GM20431 (cell line): ENCODE results near the gene VEZT.
"Not testable (repeated sequence)": the region's sequence is repeated elsewhere in the genome, so short reads cannot be mapped to it uniquely, and the experiment has no call there.

Experiments used
- in situ Hi-C: fragments of 300-500 bp; cut with MseI, MboI; formaldehyde crosslinking; loops from one replicate; pipeline ENCODE4 v1.15.0; 2020; ENCODE audit warnings: low sequenced_read_pairs; ENCODE audit not compliant: unreplicated experiment

Gene VEZT

DNA sequence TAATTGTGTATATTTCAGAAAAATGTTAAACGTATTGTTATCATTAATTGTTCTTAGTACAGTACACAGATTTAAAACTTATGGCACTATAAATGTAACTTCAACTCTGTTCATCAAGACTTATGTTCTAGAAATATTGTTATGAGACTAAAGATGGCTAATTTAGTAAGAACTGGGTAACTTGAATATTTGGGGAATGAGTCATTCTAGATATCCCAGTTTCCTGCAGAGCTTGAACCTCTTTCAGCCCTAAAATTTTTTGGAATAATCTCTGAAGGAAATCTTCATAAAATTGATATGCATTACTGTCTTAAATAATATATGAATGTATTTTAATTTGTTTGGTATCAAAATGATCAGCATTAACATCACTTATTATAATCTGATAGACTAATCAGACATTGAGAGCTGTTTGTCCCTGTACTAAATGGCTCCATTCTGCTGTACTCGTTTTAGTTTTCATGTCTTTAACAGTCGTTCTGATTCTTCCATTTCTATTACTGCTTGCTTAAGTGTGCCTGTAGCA lies 87.1 kb downstream of the VEZT start:
- in situ Hi-C loops = no loop called here

DNA sequence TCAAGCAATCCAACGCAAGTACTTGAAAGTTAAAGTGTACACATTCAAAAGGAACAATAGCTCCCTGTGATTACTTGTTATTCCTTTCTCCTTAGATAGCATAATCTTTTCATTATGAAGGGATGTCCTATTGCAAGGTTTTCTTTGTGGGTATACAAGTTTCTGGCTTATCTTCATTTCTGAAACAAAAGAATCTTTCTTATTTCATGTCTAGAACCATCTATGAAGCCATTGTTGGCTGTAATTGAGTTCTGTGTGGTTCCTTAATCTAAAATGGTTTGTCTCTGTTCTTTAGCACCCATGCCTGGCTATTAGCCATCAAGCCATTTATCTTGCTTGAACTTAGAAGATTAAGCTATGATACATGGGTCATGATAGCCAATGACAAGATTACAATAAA lies 95.0 kb downstream of the VEZT start:
- in situ Hi-C loops = no loop called here

DNA sequence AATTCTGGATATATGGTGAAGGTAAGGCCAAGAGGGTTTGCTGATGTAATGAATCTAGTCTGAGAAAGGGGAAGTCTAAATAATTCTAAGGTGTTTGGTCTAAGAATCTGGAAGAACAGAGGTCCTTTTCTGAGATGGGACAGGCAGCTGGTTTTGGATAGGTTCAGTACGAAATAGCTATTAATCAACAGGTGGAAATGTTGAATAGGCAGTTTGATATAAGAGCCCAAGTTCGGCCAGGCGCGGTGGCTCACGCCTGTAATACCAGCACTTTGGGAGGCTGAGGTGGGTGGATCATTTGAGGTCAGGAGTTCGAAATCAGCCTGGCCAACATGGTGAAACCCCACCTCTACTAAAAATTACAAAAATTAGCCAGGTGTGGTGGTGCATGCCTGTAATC lies 97.1 kb downstream of the VEZT start:
- in situ Hi-C loops = not testable (repeated sequence)

DNA sequence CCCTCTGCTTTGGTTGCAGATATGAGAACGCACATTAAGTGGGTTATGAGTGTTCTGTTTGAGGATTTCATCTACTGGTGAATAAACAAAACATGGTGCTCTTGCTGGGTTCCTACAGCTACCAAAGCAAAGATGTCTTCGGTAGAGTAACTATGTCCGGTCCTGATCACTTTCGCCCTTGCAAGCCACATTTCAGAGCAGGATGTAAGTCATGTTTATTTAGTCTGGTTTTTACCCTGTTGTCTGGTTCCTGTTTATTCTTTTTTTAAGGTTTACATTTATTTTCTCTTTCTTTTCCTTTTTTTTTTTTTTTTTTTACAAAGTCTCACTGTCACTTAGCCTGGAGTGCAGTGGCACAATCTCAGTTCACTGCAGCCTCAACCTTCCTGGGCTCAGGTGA lies 99.2 kb downstream of the VEZT start:
- in situ Hi-C loops = no loop called here

DNA sequence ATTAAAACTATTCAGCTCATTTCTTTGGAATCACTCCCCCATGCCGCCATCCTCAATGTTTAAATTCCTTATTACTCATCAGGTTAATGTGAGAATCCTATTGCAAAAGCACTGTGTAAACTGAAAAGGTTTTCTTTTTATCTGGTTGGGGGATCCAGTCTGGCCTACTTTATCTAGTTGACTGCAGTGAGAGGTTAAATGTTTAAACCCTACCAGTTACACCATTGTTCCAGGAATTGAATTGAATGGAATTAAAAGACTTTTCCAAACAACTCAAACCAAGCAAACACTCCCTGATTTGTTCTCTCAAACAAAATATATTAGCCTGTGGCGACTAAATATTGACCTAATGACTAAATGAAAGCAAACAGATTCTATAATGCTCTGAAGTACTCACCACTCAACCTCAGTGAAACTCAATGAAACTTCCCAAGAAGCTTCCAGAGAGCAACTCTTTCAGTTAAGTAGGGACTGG lies 100.5 kb downstream of the VEZT start:
- in situ Hi-C loops = no loop called here

DNA sequence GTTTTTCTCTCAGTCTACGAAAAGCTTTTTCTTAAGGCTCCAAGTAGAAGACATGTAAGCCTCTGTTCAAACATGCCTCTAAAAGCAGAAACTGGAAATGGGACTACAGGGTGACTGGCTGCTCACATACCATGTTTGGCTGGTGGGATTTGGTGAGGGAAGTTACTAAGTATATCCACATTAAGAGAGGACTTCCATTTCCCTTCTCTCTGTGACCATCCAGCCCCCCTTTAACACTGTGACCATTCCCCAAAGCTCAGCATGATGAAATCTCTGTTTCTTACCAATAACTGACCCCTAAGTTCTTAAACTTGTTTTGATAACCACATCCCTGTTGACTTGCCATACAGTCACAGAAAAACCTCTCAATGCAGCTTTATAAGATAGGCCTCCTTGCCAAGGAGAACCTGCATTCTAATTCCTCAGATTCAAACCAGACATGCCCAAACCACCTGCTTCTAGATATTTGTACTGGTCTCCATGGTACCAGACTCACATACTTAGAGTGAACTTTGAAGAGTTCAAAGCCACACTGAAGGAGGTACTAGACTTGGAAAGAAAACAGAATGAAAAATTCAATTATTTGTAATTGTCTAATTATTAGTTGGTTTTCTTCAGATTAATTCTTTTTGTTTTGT lies 102.2 kb downstream of the VEZT start:
- in situ Hi-C loops = no loop called here

DNA sequence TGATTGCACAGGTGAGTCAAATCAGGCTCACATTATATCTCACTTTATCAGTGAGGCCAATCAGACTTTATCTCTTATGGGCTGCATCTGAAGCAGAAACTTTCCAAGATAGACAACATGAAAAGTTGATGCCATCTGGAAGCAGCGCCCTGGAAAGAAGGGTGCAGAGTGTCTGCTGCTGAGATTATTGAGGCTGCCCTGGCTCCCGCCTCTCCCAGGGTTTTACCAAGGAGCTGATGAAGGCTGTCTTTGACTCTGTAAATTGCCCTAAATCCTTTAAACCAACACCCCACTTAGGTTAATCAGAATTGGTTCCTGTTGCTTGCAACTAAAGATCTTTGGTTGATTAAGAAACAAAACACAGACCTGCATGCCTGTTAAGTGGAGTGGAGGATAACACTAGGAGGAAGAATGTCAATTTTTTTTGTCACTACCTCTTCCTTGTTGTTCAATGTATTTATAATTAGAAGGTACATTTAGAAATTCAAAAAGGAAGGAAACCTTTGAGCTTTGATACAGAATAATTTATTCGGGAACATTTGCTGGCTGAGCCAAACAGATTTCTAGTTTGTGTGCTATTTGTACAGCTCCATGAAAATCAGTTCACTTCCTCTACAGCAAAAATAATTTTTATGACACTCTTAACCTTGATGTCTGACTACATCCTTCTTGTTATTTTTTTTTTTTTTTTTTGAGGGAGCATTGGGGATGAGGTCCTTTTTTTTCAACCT lies 104.1 kb downstream of the VEZT start:
- in situ Hi-C loops = no loop called here

DNA sequence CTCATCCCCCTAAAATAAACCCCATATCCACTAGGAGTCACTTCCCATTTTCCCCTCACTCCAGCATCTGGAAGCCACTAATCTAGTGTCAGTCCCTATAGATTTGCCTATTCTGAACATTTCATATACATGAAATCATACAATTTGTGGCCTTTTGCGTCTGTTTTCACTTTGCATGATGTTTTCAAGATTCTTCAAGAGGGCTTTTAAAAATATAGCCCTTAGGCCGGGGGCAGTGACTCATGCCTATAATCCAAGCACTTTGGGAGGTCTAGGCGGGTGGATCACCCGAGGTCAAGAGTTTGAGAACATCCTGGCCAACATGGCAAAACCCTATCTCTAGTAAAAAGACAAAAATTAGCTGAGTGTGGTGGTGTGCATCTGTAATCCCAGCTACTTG lies 104.7 kb downstream of the VEZT start:
- in situ Hi-C loops = no loop called here

DNA sequence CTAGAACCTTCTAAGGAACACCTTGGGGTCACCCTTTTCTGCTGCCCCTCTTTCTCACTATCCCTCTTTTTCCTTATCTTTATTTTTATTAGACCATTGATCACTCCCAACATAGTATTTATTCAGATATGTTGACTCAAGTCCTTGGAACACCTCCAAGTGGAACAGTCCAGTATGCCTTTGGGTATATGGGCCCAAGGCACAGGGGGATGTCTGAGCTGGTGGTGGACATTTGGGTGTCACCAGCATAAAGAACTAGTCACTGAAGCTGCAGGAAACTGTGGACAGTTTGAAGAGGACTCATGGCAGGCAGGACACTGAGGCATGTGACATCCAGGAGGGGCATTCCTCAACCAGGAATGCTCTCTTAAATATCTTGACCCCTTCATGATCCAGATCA lies 105.6 kb downstream of the VEZT start:
- in situ Hi-C loops = no loop called here

DNA sequence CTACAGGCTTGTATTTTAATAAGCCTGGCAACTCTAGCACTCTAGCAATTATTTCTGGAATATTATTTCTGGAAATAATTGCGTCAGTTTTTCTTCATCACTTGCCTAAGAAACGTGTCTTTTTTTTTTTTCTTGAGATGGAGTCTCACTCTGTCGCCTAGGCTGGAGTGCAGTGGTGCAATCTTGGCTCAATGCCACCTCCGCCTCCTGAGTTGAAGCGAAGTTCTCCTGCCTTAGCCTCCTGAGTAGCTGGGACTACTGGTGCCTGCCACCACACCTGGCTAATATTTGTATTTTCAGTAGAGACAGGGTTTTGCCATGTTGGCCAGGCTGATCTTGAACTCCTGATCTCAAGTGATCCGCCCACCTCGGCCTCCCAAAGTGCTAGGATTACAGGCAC lies 106.6 kb downstream of the VEZT start:
- in situ Hi-C loops = not testable (repeated sequence)

DNA sequence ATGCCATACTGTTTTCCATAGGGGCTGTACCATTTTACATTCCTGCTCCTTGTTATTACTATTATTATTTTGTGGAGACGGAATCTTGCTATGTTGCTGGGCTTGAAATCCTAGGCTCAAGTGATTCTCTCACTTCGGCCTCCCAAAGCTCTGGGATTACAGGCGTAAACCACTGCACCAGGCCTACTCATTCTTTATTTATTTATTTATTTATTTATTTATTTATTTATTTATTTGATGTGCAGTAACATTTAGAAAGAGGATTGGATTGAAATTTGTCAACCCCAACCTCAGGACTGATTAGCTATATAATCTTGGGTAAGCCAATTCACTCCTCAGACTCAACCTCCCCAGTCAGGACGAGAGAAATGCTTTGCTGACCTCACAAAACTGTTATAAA lies 107.9 kb downstream of the VEZT start:
- in situ Hi-C loops = no loop called here

DNA sequence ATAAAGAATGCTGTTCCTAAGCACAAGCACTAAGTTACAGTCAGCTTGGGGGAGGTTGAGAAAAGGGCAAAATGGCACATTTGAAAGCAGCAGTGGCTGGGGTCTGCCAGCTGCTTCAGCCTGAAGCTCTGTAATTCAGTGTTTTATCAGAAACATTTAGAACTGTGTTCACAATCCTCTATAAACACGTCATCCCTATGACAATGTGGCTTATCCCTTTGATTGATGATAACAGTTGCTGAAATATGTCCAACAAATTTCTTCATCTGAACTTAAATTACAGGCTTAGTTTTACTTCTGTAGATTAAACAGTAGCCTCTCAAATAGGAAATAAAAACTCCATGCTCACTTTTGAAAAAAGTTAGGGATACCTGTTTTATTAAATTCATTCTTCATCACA lies 108.8 kb downstream of the VEZT start:
- in situ Hi-C loops = no loop called here

DNA sequence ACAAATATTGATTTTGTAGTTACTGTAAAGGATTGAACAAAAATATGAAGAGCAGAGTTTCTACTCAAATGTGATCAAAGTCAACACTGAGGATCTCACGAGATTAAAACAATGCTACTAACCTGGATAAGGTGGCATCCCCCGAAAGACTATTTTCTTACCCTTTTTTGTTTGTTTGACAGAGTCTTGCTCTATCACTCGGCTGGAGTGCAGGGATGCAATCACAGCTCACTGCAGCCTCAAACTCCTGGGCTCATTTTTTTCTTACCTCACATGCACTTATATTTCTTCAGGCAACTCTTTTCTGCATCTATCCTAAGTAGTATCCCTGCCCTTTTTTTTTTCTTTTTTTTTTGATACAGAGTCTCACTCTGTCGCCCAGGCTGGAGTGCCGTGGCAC lies 109.2 kb downstream of the VEZT start:
- in situ Hi-C loops = no loop called here

DNA sequence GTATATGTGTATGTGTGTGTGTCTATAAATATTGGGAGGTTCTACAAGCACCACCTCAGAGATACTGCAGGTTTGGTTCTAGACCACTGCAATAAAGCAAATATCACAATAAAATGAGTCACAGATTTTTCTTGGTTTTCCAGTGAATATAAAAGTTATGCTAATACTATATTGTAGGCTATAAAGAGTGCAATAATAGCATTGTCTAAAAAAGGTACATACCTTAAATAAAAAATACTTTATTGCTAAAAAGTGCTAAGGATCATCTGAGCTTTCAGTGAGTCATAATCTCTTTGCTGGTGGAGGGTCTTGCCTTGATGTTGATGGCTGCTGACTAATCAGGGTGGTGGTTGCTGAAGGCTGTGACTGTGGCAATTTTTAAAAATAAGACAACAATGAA lies 111.1 kb downstream of the VEZT start:
- in situ Hi-C loops = no loop called here

DNA sequence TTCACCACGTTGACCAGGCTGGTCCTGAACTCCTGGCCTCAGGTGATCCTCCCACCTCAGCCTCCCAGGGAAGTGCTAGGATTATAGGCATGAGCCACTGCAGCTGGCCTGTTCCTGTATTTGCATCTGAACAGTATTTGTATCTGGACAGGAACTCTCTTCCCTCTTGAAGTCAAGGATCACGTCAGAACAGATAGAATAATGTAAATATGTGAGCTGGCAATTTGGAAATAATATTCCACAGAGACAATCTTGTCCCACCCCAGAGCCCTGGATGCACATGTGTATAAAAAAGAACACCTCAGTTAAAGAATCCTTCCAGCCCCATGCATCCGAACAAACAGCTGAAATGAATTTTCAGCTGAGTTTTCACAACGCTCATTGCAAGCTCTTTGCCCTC lies 118.3 kb downstream of the VEZT start:
- in situ Hi-C loops = no loop called here

DNA sequence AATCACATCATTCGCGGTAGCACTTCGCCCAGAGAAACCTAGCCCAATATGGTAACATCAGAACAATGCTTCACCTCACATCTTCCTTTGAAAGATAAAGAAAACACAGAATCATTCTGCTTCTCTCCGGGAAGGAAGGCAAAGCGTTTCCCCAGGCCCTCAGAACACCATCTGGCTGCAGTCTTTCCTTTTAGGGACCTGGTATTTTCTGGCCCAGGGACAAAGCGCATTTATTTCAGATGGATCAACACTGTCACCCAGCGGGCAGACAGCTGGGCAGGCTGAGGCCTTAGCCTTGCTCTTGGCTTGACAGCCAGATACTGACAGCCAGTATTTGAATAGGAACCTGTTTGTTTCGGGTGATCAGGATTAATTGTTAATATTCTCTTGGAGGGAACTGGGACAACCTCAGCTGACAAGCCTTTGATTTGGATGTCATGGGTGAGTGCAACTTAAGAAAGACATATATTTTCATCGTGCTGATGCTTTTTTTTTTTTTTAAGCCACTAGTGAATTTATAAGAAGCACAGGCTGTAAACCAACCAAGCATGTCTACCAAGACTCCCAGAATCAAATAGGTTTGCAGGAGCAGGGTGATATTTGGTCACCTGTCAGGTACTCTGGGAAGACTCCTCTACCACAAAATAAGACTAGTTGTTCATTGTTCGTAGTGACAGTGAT lies 118.9 kb downstream of the VEZT start:
- in situ Hi-C loops = no loop called here

DNA sequence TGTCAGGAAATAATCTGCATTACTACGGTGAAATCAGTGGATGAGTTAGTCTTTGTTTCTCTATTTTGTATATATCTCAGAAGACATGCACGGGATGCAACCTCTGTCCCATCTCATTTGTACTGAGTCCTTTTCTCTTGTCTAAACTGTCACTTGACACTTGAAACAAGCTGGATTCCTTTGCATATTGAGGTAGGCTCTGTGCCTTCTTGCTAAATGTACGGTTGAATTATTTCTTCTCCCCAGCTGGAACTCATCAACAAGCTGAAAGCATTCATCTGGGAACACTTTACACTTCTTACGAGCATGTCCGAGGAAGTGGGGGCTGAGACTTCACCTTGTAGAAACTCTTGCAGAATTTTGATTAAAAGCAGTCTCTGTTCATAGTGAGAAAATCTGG lies 119.5 kb downstream of the VEZT start:
- in situ Hi-C loops = no loop called here

DNA sequence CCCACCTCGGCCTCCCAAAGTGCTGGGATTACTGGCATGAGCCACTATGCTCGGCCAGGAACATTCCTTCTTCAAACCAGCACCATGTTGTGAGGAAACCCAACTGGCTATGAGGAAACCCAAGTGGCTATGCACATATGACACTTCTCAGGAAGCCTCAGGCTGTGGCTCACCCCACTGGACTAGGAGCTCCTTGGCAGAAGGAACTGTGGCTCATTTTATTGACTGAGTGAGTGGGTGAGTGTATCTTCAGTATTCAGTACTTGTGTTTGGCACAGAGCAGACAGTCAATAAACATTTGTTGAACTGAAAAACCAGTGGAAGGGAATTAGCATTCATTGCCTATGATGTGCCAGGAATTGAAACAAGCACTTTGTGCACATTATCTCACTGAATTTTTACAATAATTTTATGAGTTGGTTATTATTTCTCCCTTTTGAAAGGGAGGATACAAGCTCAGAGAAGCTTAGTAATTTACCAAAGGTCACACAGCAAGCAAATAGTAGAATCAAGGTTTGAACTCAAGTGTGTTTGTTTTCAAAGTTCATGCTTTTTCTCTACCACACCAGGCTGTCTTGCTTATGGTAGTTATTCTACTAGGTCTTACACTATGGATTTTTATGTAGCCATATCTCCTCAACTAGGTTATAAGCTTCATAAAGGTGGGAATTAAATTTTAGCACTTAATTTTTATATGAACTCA lies 121.6 kb downstream of the VEZT start:
- in situ Hi-C loops = no loop called here

DNA sequence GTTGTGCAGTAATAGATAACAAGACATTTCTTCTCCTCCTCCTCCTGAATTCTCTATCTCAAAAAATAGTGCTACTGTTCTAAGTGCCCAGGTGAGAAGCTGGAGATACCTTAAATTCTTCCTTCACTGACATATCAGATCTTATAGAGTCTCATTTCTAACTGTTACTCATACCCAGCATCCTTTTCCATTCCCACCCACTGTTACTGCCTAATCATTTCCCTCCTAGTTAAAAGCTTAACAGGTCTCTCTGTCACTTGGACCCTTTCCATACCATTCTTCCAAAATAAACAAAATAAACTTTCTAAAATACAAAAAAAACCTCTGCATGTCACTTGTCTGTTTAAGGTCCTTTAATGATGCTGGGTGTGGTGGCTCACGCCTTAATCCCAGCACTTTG lies 124.4 kb downstream of the VEZT start:
- in situ Hi-C loops = no loop called here

DNA sequence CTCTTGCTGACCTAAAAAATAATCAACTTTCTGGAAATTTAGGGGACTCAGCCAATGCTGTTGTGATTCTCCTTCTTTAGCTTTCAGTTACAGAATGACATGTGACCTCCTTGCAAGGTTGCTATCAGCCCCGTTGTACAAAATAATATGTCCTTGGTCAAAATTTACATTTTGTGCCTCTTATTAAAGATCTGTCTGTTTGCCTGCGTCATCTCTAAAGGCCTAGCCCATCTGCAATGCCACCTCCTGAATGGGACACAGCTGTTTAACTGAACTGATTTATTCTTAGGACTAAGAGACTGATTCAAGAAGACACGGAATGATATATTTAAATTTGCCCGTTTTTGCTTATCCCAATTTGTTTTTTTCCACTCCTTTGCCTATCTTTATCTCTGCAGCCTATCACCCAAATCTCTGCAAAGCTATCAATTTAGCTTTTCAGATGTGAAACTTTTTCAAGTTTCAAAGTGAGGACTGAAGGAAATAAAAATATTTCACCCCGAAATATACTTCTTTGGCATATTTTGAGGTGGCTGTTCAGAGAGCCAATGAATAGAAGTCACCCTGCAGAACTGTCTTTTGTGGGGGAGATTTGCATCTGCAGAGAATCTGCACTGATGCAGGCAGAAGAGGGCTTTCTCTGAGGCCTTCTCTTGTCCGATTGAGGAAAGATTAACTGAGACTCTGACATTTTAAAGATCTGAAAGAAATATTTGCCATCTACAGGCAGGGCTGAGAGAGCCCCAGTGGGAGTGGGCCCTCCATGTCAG lies 126.0 kb downstream of the VEZT start:
- in situ Hi-C loops = no loop called here
